LNCaP clone FGC (cell line): ENCODE data around the gene PRKG1.
A peak's percentile ranks its signal among the peaks of the same experiment; 100 is the strongest.

Experiments
- DNase-seq: peaks from one replicate; pipeline ENCODE4 v3.0.0-alpha.2; 2011; ENCODE audit warnings: low read depth
- H3K4me3 ChIP-seq: 2 replicates; pipeline ENCODE4 v1.5.1; 2011; ENCODE audit warnings: mild to moderate bottlenecking, low read depth, low read length, control low read depth
- TF ChIP-seq, protein P1 (sequence below): IDR thresholded peaks from 2 replicates; pipeline ENCODE4 v1.5.1; 2012; ENCODE audit warnings: mild to moderate bottlenecking; ENCODE audit not compliant: control insufficient read depth, insufficient read depth; ENCODE audit errors: extremely low read depth

Gene PRKG1

DNA sequence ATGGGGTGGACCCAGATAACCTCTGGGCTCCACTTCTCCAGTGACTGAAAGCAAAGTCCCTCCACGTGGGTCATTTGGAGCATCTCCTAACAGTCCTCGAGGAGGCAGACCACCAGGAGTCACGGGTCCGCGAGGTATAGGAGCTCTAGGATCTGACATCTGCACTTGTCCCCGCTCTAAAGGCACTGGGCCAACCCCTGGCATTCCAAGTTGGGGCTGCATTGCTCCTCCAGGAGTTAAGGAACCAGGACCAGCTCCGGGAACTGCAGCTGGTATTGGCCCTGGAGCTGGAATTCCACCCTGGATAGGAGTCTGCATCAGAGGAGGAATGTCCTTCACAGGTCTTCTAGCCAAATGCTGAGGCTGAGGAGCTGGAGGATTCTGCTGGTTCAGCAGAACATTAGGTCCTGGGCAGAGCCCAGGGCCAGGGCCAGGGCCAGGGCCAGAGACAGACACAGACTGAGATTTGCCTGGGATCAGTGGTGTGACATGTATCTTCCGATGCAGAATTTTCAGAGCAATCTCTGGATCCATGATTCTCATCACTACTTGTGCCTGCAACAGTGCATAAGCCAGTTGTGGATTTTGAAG lies 624.3 kb downstream of the PRKG1 start:
- peak overlapping the region; percentile 81 for H3K4me3 ChIP-seq
- TF ChIP-seq, protein P1, sequence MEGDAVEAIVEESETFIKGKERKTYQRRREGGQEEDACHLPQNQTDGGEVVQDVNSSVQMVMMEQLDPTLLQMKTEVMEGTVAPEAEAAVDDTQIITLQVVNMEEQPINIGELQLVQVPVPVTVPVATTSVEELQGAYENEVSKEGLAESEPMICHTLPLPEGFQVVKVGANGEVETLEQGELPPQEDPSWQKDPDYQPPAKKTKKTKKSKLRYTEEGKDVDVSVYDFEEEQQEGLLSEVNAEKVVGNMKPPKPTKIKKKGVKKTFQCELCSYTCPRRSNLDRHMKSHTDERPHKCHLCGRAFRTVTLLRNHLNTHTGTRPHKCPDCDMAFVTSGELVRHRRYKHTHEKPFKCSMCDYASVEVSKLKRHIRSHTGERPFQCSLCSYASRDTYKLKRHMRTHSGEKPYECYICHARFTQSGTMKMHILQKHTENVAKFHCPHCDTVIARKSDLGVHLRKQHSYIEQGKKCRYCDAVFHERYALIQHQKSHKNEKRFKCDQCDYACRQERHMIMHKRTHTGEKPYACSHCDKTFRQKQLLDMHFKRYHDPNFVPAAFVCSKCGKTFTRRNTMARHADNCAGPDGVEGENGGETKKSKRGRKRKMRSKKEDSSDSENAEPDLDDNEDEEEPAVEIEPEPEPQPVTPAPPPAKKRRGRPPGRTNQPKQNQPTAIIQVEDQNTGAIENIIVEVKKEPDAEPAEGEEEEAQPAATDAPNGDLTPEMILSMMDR: no peak

DNA sequence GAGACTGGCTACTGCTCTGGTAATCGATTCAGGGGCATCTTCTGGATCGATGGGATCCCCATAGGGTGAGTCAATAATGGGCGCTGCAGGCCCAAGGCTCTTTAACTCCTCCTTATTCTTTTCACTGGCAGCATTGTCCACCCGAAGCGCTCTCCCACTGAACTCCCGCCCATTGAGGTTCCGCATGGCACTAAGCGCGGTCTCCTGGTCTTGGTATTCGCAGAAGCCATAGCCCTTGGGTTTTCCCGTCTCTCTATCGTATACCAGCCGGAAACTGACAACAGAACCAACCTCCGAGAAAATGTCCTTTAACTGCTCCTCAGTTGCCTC lies 624.8 kb downstream of the PRKG1 start:
- TF ChIP-seq, protein P1: no peak
- no peak for DNase-seq

More for the DNA sequence above, 624.3 kb downstream of the PRKG1 start:
- DNase-seq: no peak

DNA sequence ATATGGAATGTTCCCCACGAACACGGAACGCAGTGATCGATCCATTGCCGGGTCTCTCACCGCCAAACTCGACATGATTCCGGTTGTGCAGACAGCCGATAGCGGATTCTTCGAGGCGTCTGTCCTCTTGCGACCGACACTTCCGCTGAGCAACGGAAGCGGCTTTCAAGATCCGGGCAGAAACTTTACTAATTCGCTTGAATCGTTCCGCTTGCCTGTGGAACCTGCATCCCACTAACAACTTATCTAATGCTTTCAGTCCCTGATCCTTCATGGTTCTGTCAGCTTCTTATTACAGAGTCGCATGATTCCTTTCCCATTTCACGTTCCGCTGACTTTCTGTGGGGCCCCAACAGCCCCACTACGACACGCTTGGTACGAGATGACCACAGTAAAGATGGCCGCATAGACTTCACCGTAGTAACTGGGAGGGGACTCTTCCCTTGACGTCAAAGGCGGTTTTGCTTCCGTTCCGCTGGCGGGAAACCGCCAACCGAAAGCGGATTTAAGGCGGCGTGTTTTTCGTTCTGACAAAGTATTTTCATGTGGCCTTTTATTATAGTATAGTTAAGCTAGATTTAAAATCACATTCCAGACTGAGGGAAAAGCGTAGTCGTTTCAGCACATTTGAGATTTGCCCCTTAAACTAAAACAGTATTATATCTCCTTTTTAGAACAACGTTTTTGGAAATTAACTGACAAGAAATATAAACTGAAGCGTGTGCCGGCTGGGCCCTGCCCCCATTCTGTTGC lies 625.4 kb downstream of the PRKG1 start, which contains the start of gene CSTF2T:
TSS of gene CSTF2T (minus strand) at position 121 of the 753 bp plus-strand sequence. CDS start at position 75, 46 bp downstream.
- peak; percentile 84 for DNase-seq
- H3K4me3 ChIP-seq: peak within 1 kb of the TSS; percentile 81
- TF ChIP-seq, protein P1: no peak

More for the DNA sequence above, 624.8 kb downstream of the PRKG1 start:
- H3K4me3 ChIP-seq: peak overlapping the region; percentile 81

DNA sequence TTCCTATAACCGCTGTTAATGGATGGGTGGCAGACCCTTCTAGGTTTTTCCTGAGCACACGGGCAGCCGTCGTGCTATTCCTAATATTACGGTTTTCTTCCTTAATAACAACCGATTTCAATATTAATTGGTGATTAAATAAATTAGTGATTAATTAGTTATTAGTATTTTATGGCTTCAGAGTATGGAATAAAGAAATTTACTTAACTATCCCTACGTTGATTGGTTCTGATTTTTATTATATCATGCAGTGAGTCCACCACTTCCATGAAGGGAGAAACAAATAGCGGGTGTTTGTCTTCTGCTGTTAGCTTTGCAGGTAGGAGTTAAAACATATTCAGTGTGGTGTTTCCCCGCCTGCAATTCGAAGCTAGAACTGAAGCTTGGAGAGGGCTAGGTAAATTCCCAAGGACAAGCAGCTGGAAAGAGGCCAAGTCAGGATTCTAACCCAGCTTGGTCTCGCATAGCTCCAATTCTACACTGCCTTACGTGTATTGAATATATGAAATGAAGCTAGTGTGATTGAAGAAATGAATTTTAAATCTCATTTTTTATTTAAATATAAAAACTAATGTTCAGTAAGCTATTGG lies 626.0 kb downstream of the PRKG1 start:
- TF ChIP-seq, protein P1: no peak
- DNase-seq: peak; percentile 78
- H3K4me3 ChIP-seq: peak overlapping the region; percentile 81

DNA sequence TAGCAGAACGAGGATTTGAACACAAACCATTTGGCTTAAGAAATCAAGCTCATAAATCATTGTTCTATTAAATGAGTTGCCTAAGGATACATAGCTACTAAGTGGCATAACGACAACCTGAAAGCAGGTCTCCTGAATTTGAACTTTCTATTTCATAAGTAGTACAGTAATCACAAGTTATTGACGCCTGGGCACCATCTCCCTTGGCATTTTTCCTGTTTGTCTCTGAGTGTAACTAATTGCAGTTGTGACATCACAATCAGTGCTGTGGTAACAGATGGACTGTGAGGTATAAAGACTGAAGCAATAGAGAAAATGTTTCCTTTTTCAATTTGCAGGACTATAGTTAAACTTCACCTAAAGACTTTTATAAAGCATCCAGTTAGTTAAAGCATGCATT lies 631.5 kb downstream of the PRKG1 start:
- DNase-seq: no peak
- TF ChIP-seq, protein P1: no peak
- H3K4me3 ChIP-seq: no peak overlapping the region

DNA sequence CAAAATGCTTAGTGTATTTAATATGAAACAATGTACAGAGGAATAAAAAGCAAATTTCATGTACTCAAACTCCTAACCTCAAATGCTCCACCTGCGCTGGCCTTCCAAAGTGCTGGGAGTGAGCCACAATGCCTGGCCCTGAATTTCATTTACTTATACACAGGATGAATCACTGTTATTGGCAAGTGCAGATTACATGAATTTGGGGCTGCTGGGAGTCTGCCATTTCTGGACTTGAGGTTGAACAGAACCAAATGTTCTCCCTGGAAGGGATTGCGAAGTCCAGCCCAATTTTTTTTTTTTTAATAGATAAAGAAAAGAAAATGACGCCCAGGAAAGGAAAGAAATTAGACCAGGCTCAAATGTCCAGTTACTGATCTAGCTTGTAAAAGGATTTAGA lies 631.9 kb downstream of the PRKG1 start:
- no peak for DNase-seq
- TF ChIP-seq, protein P1: no peak
- no peak overlapping the region for H3K4me3 ChIP-seq
